Ovary (tissue), 3 donors: ENCODE results near the gene CHERP.

ENCODE experiments used
- EP300 ChIP-seq: sonication (generic); formaldehyde crosslinking; IDR thresholded peaks from one replicate; pipeline ENCODE4 v1.6.1; 2017; ENCODE audit warnings: antibody characterized with exemption
- POLR2A ChIP-seq: fragments of 450-650 bp; IDR thresholded peaks from one replicate; pipeline ENCODE4 v1.6.1; 2017; ENCODE audit warnings: antibody characterized with exemption, mild to moderate bottlenecking, moderate library complexity
- TF ChIP-seq, protein P1 (sequence below), 3 donors: fragments of 450-650 bp in 2 of 3; fragments of 200-600 bp in 1 of 3; IDR thresholded peaks; one replicate each; pipeline versions ENCODE4 v1.5.1 to v1.8.0; 2016 to 2022; ENCODE audit warnings: antibody characterized with exemption in 3 of 3, mild to moderate bottlenecking in 1 of 3
- donor health status: DM: no; HTN: no; CAD: no.

DNA sequence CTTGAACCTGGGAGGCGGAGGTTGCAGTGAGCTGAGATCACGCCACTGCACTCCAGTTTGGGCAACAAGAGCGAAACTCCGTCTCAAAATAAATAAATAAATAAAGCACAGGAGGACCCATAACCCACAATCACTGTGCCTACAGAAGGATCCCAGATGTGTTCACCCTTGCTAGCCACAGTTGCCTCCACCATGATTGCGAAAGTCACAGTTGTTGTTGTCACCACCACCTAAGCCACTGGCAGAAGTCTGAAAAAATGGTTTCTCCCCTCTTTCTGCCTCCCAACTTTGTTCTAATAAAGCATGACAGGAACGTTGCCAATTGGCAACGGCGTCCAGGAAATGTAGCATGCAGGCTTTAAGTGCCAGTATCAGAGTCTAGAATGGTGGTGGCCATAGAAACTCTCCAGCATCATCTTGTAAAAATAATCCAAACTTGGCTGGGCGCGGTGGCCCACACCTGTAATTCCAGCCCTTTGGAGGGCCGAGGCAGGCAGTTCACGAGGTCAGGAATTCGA, 68.3 kb downstream of the CHERP start:
- TF ChIP-seq POLR2A (no peak), EP300 (no peak)
- TF ChIP-seq, protein P1, sequence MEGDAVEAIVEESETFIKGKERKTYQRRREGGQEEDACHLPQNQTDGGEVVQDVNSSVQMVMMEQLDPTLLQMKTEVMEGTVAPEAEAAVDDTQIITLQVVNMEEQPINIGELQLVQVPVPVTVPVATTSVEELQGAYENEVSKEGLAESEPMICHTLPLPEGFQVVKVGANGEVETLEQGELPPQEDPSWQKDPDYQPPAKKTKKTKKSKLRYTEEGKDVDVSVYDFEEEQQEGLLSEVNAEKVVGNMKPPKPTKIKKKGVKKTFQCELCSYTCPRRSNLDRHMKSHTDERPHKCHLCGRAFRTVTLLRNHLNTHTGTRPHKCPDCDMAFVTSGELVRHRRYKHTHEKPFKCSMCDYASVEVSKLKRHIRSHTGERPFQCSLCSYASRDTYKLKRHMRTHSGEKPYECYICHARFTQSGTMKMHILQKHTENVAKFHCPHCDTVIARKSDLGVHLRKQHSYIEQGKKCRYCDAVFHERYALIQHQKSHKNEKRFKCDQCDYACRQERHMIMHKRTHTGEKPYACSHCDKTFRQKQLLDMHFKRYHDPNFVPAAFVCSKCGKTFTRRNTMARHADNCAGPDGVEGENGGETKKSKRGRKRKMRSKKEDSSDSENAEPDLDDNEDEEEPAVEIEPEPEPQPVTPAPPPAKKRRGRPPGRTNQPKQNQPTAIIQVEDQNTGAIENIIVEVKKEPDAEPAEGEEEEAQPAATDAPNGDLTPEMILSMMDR (IDR thresholded peaks at IDR 0.05) = no peak
